GM23338 (cell line): Measurements from ENCODE around the gene EFCC1. TPM values are rescaled to one million over a fixed set of nuclear protein-coding genes. Genes with fewer than 3 reads are reported as not detected.

Source experiments
- ATAC-seq: fragments of 200-7000 bp; cut with Tn5 transposase; 3 replicates; pipeline ENCODE4 v1.9.1; 2020
- DNase-seq: peaks from one replicate; pipeline ENCODE4 v3.0.0-alpha.2; 2015; ENCODE audit warnings: low spot score
- H2AFZ ChIP-seq: fragments of 200-600 bp; sonication (generic); 2 replicates; pipeline ENCODE4 v1.8.0; 2016; ENCODE audit warnings: antibody characterized with exemption, mild to moderate bottlenecking, moderate library complexity
- H3F3A ChIP-seq: fragments of 200-600 bp; sonication (generic); replicated peaks from 2 replicates; pipeline ENCODE4 v1.8.0; 2017; ENCODE audit warnings: antibody characterized with exemption, mixed run types, low read depth
- H3K27ac ChIP-seq: fragments of 200-600 bp; sonication (generic); 2 replicates; pipeline ENCODE4 v1.6.1; 2016; ENCODE audit warnings: low read depth
- H3K27me3 ChIP-seq: fragments of 200-600 bp; sonication (generic); 2 replicates; pipeline ENCODE4 v1.8.0; 2016; ENCODE audit warnings: mild to moderate bottlenecking, mixed run types, moderate library complexity; ENCODE audit not compliant: insufficient read depth
- H3K36me3 ChIP-seq: fragments of 200-600 bp; sonication (generic); 2 replicates; pipeline ENCODE4 v1.8.0; 2016; ENCODE audit warnings: mild to moderate bottlenecking; ENCODE audit not compliant: insufficient read depth
- H3K4me1 ChIP-seq: fragments of 200-600 bp; sonication (generic); 2 replicates; pipeline ENCODE4 v1.8.0; 2016; ENCODE audit warnings: mild to moderate bottlenecking, moderate library complexity; ENCODE audit not compliant: insufficient read depth
- H3K4me2 ChIP-seq: fragments of 200-600 bp; sonication (generic); 2 replicates; pipeline ENCODE4 v1.7.1; 2017; ENCODE audit warnings: mixed run types
- H3K4me3 ChIP-seq: fragments of 200-600 bp; sonication (generic); 2 replicates; pipeline ENCODE4 v1.6.1; 2016; ENCODE audit warnings: mixed run types
- H3K79me2 ChIP-seq: fragments of 200-600 bp; sonication (generic); replicated peaks from 2 replicates; pipeline ENCODE4 v1.8.0; 2017; ENCODE audit warnings: mild to moderate bottlenecking; ENCODE audit not compliant: insufficient read depth
- H3K9me2 ChIP-seq: fragments of 200-600 bp; sonication (generic); 2 replicates; pipeline ENCODE4 v1.8.0; 2017; ENCODE audit not compliant: insufficient read depth
- H4K20me1 ChIP-seq: fragments of 200-600 bp; sonication (generic); replicated peaks from 2 replicates; pipeline ENCODE4 v1.8.0; 2017; ENCODE audit warnings: mild to moderate bottlenecking; ENCODE audit not compliant: insufficient read depth
- H3K27ac Mint-ChIP-seq: 2 replicates; pipeline ENCODE4 v1.8.0; 2020; ENCODE audit warnings: inconsistent platforms, mild to moderate bottlenecking, moderate library complexity, mixed read lengths
- H3K27me3 Mint-ChIP-seq: 3 replicates; pipeline ENCODE4 v1.8.0; 2022; ENCODE audit warnings: low read depth, mild to moderate bottlenecking, moderate library complexity, mixed read lengths, inconsistent platforms; ENCODE audit not compliant: insufficient read depth, poor library complexity
- H3K36me3 Mint-ChIP-seq: 3 replicates; pipeline ENCODE4 v1.8.0; 2021; ENCODE audit warnings: low read depth, mild to moderate bottlenecking, inconsistent platforms, moderate library complexity, mixed read lengths
- H3K4me1 Mint-ChIP-seq: 3 replicates; pipeline ENCODE4 v1.8.0; 2020; ENCODE audit warnings: mild to moderate bottlenecking, inconsistent platforms, mixed read lengths
- H3K4me3 Mint-ChIP-seq: 3 replicates; pipeline ENCODE4 v1.8.0; 2021; ENCODE audit warnings: moderate library complexity, mild to moderate bottlenecking, inconsistent platforms, mixed read lengths
- H3K9me3 Mint-ChIP-seq: 3 replicates; pipeline ENCODE4 v1.8.0; 2020; ENCODE audit warnings: moderate library complexity, mild to moderate bottlenecking, inconsistent platforms, mixed read lengths
- CTCF ChIP-seq, 2 experiments: fragments of 200-600 bp in 1 of 2; sonication (generic) in 1 of 2; conservative IDR thresholded peaks; 2 replicates each; pipeline versions ENCODE4 v1.5.1 to v1.6.1; 2016 to 2017; ENCODE audit warnings: antibody characterized with exemption in 2 of 2, low read depth in 2 of 2, mild to moderate bottlenecking in 2 of 2, moderate library complexity in 1 of 2
- EZH2 ChIP-seq: fragments of 200-600 bp; sonication (generic); IDR thresholded peaks from one replicate; pipeline ENCODE4 v1.8.0; 2017; ENCODE audit warnings: antibody characterized with exemption, mild to moderate bottlenecking, low read depth; ENCODE audit not compliant: unreplicated experiment
- EZH2phosphoT487 ChIP-seq: fragments of 200-600 bp; sonication (generic); IDR thresholded peaks from one replicate; pipeline ENCODE4 v1.8.1; 2018; ENCODE audit warnings: antibody characterized with exemption; ENCODE audit not compliant: unreplicated experiment
- NANOG ChIP-seq: IDR thresholded peaks from 2 replicates; pipeline ENCODE4 v1.6.1; 2016; ENCODE audit warnings: antibody characterized with exemption, borderline replicate concordance
- REST ChIP-seq: IDR thresholded peaks from one replicate; pipeline ENCODE4 v1.6.1; 2018; ENCODE audit warnings: antibody characterized with exemption; ENCODE audit not compliant: unreplicated experiment
- ZNF462 ChIP-seq: fragments of 250-450 bp; sonication (Bioruptor Pico); IDR thresholded peaks from 2 replicates; pipeline ENCODE4 v1.5.0; 2020; ENCODE audit warnings: mild to moderate bottlenecking, moderate library complexity
- polyA plus RNA-seq: library from polyadenylated mRNA; unstranded; fragments of >200 nt; fragmentation: Nextera tagmentation; extraction: Ambion mirVana; gene quantifications from 2 replicates; pipeline ENCODE4 v1.2.1, GENCODE V29; 2016
- total RNA-seq: library from RNA; depleted of rRNA; stranded (reverse); fragments of >200 nt; shearing (Covaris generic); gene quantifications from 2 replicates; pipeline ENCODE4 v1.2.3, GENCODE V29; 2014

EFCC1 gene
- total and polyA plus RNA-seq, 2 experiments from 2014 or later, result not detected

- H3F3A ChIP-seq, result 0 out of 2 replicates have a peak, but pooled peaks cover 5% of the 10 kb centered on the region
- peaks cover 84% of the 10 kb centered on the region for H3K27me3 ChIP-seq
- no peaks in the 10 kb centered on the region for H3K36me3 ChIP-seq
- no peak overlapping the region for H3K27ac ChIP-seq
- no peak overlapping the region for H2AFZ ChIP-seq
- no peak overlapping the region for H3K4me2 ChIP-seq
- Mint-ChIP-seq H3K27ac (no peak overlapping the region), H3K36me3 (no peaks in the 10 kb centered on the region; the same call in 2 of the 3 replicates), H3K4me3 (no peak overlapping the region), H3K4me1 (peaks cover 39% of the 10 kb centered on the region), H3K9me3 (no peaks in the 10 kb centered on the region), H3K27me3 (peaks cover 47% of the 10 kb centered on the region)
- H3K79me2 ChIP-seq, result no peaks in the 10 kb centered on the region
- H3K4me3 ChIP-seq, result no peak overlapping the region
- H3K9me2 ChIP-seq, result 0 out of 2 replicates have a peak, but pooled peaks cover 7% of the 10 kb centered on the region
- no peaks in the 10 kb centered on the region; the same call in 1 of the 2 replicates for H4K20me1 ChIP-seq
- TF ChIP-seq EZH2, result no peak
- H3K4me1 ChIP-seq, result peaks cover 25% of the 10 kb centered on the region
- no peak for ATAC-seq
- no peak for DNase-seq
These were observed 4.4 kb upstream of the EFCC1 start for GRCh38 chr3:128996726-128997125.

GRCh38 chr3:128997486-128998133 lies 3.5 kb upstream of the EFCC1 start:
- no peaks in the 10 kb centered on the region for H3K79me2 ChIP-seq
- Mint-ChIP-seq H3K4me1 (peaks cover 45% of the 10 kb centered on the region), H3K4me3 (no peak overlapping the region), H3K27ac (no peak overlapping the region), H3K27me3 (peaks cover 52% of the 10 kb centered on the region), H3K9me3 (peaks cover 6% of the 10 kb centered on the region; the same call in 1 of the 3 replicates), H3K36me3 (no peaks in the 10 kb centered on the region; the same call in 2 of the 3 replicates)
- DNase-seq, result no peak
- peaks cover 24% of the 10 kb centered on the region for H3K4me1 ChIP-seq
- no peak overlapping the region for H2AFZ ChIP-seq
- no peak for ATAC-seq
- no peaks in the 10 kb centered on the region for H3K36me3 ChIP-seq
- no peak overlapping the region for H3K4me2 ChIP-seq
- H3K9me2 ChIP-seq, result 0 out of 2 replicates have a peak, but pooled peaks cover 4% of the 10 kb centered on the region
- peaks cover 7% of the 10 kb centered on the region; the same call in 1 of the 2 replicates for H3F3A ChIP-seq
- TF ChIP-seq EZH2phosphoT487 (no peak), ZNF462 (CRISPR knock-in tag) (no peak), NANOG (no peak), CTCF (conservative IDR thresholded peaks at IDR 0.05; ENCODE audit: low read depth in 2 of 2) (no peak), REST (no peak)
- no peak overlapping the region for H3K27ac ChIP-seq
- no peak overlapping the region for H3K4me3 ChIP-seq
- peaks cover 84% of the 10 kb centered on the region for H3K27me3 ChIP-seq
- H4K20me1 ChIP-seq, result peaks cover 3% of the 10 kb centered on the region
